Bronchial epithelial cell (primary cell): ENCODE data around the gene GTPBP1. TPM values are rescaled to one million over a fixed set of nuclear protein-coding genes. Genes with fewer than 3 reads are reported as not detected.

ENCODE experiments used
- DNase-seq: peaks from one replicate; pipeline ENCODE4 v3.0.0-alpha.2; 2010; ENCODE audit warnings: low read depth
- FAIRE-seq: peaks from 2 replicates; lab custom pipeline; 2011; peaks lifted over from hg19 to GRCh38; lab: Jason Lieb, UNC
- H3K27me3 ChIP-seq: 2 replicates; pipeline ENCODE4 v1.5.1; 2011; ENCODE audit warnings: low read length; ENCODE audit not compliant: control insufficient read depth, insufficient read depth
- H3K36me3 ChIP-seq: 2 replicates; pipeline ENCODE4 v1.5.1; 2011; ENCODE audit warnings: low read length; ENCODE audit not compliant: control insufficient read depth, insufficient read depth
- H3K4me3 ChIP-seq: 2 replicates; pipeline ENCODE4 v1.5.1; 2011; ENCODE audit warnings: mild to moderate bottlenecking, low read depth, low read length, control low read depth
- CTCF ChIP-seq: IDR thresholded peaks from 2 replicates; pipeline ENCODE4 v1.5.1; 2011; ENCODE audit warnings: mild to moderate bottlenecking, moderate library complexity, low read length, control low read depth, inconsistent platforms; ENCODE audit not compliant: insufficient read depth, severe bottlenecking
- total RNA-seq: library from RNA; depleted of rRNA; stranded (reverse); fragments of >200 nt; gene quantifications from 2 replicates; pipeline ENCODE4 v1.2.1, GENCODE V29; 2014

Gene GTPBP1
- total RNA-seq, 1 donor from 2014 or later, result 28.7 TPM

- TF ChIP-seq CTCF, result no peak
- no peak overlapping the region for H3K4me3 ChIP-seq
- H3K36me3 ChIP-seq, result peaks cover 7% of the 10 kb centered on the region
- DNase-seq (no peak), FAIRE-seq (no peak)
- H3K27me3 ChIP-seq, result no peaks in the 10 kb centered on the region
Observed at GRCh38 chr22:38756711-38757463, 51.1 kb downstream of the GTPBP1 start.

- DNase-seq (no peak), FAIRE-seq (no peak)
- Histone ChIP-seq H3K27me3 (no peaks in the 10 kb centered on the region), H3K4me3 (no peak overlapping the region), H3K36me3 (peaks cover 4% of the 10 kb centered on the region)
- no peak for TF ChIP-seq CTCF
Observed at GRCh38 chr22:38757464-38757757, 51.7 kb downstream of the GTPBP1 start.

GRCh38 chr22:38758276-38758945 is 52.7 kb downstream of the GTPBP1 start:
- no peaks in the 10 kb centered on the region for H3K36me3 ChIP-seq
- H3K4me3 ChIP-seq, result no peak overlapping the region
- FAIRE-seq (peak; percentile 83), DNase-seq (no peak)
- no peaks in the 10 kb centered on the region for H3K27me3 ChIP-seq
- TF ChIP-seq CTCF, result no peak

- no peak for TF ChIP-seq CTCF
- Histone ChIP-seq H3K27me3 (no peaks in the 10 kb centered on the region), H3K4me3 (no peak overlapping the region), H3K36me3 (no peaks in the 10 kb centered on the region)
- DNase-seq (no peak), FAIRE-seq (no peak)
Observed at GRCh38 chr22:38759005-38759404, 53.3 kb downstream of the GTPBP1 start.

- no peak overlapping the region for H3K4me3 ChIP-seq
- TF ChIP-seq CTCF, result no peak
- H3K36me3 ChIP-seq, result no peaks in the 10 kb centered on the region
- FAIRE-seq (no peak), DNase-seq (no peak)
- H3K27me3 ChIP-seq, result no peaks in the 10 kb centered on the region
Observed at GRCh38 chr22:38760477-38761201, 54.9 kb downstream of the GTPBP1 start.
